DND-41 (cell line): ENCODE measurements around the gene GRIN2A.

Source experiments
- CTCF ChIP-seq: IDR thresholded peaks from 2 replicates; pipeline ENCODE4 v1.5.1; 2012; ENCODE audit warnings: borderline replicate concordance, low read length, moderate library complexity, mild to moderate bottlenecking; ENCODE audit not compliant: poor library complexity, severe bottlenecking; ENCODE audit errors: extremely low read depth
- EZH2 ChIP-seq: IDR thresholded peaks from 3 replicates; pipeline ENCODE4 v1.6.1; 2012; ENCODE audit warnings: borderline replicate concordance, low read depth, mild to moderate bottlenecking, moderate library complexity, low read length, inconsistent platforms; ENCODE audit not compliant: severe bottlenecking

GRCh38 chr16:10015397-10015796 lies 166.8 kb downstream of the GRIN2A start:
- no peak for TF ChIP-seq CTCF
- no peak for TF ChIP-seq EZH2
